Left renal pelvis (tissue), 4 donors: ENCODE data around the gene RGN. TPM values are rescaled to one million over a fixed set of nuclear protein-coding genes. Genes with fewer than 3 reads are reported as not detected.
A peak's percentile ranks its signal among the peaks of the same experiment; 100 is the strongest.
"Not testable (repeated sequence)": the region's sequence is repeated elsewhere in the genome, so short reads cannot be mapped to it uniquely, and the experiment has no call there.

Source experiments
- DNase-seq, 4 donors: peaks; one replicate each; pipeline ENCODE4 v3.0.0-alpha.2; 2013; ENCODE audit warnings: low read depth in 4 of 4, low spot score in 3 of 4
- polyA plus RNA-seq, 4 donors: library from polyadenylated mRNA; unstranded; fragments of 120-200 nt; gene quantifications; one replicate each; pipeline ENCODE4 v1.2.1, GENCODE V29; 2013; ENCODE audit not compliant: insufficient read length in 4 of 4

Gene RGN
- polyA plus RNA-seq = 10 to 100 TPM in 3 of 4 donors, 1 to 10 TPM in 1; 4.7 to 35.3 (median 29.4) TPM

DNA sequence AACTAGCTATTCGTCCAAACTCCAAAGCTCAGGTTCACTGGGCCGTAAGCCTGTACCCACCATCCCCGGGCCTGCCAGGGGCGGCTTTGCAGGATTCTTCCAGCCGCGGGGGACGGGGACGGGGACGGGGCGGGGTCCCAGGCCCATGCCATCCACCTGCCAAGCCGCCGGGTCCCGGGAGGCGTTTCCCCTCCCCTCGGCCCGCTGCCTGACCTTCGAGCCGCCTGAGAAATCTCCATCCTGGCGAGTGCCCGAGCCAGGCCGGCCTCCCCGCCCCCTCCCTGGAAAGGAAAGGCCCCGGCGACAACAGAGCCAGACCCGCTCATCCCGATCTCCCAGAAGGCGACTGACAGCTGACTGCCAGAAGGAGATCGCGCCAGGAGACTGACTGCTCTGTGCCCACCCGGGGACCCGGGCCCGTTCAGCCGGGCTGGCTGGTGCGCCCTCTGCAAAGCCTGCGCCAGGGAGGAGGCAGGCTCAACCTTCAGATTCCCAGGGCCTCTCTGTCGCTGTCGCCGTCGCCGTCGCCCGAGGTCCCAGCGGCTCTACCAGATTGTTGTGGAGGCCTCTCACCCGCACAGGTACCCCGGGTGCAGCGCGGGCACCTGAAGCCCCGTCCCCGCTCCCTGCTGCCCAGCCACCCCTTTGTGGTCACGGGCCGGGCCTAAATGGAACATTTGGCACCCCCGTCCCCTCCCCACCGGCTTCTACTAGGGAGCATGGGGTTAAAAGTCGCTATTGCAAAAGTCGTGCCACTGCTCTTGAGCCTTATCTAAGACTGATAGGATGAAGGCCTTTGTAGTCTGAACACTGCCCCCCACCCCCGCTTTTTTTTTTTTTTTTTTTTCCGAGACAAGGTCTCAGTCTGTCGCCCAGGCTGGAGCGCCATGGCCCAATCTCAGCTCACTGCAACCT lies at the start of gene RGN:
RGN (plus strand) TSS at position 315 of the 915 bp plus-strand sequence. CDS start 2,702 bp downstream, outside the sequence.
- DNase-seq = no peak

DNA sequence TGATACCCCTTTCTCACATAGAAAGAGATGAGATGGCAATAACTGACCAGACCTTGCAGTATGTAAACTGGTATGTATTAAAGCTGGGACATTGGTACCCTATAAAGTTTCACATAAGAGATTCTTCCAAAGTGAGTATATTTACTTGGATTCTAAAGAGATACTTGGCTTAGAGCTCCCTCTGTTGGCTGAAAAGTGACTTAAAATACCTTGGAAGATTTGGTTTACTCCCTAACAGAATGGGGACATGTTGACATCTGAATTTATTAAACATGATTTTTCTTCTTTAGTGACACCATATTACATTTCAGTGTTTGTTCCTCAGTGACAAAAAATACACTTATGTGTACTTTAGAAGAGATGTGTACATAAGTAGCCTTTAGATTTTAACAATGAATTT lies 47.9 kb upstream of the RGN start:
- peak; percentile 27 to 47 (median 34) for DNase-seq

DNA sequence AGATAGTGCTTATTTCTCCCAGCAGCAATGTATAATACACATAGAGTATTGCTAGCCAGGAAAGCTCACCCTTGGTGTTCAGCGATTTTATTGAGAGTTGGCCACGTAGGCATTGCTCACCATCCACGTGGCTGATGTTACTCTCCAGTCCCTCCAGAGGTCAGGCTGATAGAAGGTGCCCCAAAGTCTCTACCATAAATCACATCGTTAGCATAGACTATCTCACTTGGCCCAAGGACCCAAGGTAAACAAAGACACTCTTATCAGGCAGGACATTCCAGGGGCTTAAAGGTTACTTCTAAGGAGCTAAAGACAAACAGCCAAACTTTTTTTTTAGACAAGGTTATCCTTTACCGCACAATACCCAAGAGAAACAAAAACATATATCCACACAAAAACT lies 30.3 kb upstream of the RGN start:
- DNase-seq = no peak

DNA sequence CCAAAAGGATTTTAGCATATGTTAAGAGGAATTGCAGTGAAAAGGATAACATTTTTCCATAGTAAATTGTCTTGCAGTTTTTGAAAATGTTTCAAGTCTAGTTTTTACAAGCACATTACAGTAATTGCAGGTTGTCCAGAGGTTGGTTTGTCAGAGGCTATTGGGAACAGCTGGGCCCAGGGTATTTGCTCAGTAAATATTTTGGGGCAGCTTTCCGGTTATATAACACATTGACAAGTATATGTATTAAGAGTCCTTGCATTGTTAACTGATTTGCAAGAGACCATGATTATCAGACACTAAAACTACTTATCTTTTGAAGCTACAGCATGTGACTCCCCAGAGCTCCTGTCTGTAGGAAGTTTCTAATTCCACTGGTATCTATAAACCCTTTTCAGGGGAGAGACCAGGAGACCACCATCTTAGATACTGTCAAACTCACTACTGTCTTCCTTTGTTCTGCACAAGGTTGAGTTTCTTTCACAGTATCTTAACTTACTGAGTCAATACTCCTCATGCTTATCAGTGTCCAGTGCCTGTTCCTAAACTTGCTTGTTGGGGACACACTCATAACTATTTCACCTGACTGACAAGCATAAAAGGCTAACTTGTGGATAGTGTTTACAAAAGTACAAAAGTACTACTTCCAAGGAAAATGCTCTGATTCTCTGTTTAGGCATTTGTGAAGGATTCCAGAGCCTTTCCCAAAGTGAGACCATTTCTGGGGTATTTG lies 18.9 kb upstream of the RGN start:
- no peak for DNase-seq

DNA sequence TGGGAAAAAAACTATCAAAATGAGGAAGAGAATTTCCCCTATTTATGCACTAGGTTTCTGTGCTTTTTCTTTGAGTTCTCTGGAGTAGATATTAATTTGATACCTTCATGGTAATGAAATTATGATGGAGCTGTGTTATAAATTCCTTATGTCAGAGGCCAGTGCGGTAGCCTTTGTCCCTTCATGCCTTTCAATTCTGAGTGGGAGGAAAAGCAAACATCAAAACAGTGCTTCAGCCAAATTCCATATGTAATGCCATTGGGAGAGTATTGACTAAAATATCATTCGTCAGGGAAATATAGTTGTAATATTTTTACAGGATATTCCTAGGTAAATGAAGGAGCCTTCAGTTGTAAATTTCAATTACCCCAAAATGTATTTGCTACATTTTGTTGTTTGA lies 17.5 kb upstream of the RGN start:
- DNase-seq = no peak

DNA sequence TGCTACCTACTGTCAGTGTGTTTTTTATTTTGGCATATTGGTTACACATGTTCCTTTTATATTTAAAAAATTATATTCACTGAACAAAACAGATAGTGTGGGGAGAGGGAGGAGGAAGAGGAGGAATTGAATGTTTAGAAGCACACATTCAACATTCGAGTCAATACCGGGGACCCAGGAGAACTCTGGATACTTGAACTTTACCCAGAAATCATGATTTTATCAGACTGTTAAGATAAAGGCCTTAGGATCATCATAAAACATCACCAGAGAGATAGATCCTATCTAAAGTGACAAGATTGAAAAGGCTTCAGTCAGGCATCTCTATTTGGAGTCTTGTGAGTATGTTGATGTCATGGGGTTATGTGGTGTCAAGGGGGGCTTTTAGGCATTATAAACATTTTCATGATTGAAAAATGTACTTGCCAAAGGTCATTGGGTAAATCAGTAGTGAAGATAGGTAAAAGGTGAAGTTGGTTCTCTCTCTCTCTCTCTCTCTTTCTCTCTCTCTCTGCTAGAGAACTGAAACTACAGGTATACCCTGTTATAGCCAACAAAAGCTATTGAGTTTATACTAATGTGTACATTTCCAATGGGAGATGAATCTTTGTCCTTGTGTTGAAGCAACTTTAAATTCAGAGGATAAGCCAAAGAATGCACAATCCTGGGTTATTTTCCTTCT lies 16.9 kb upstream of the RGN start:
- no peak for DNase-seq

DNA sequence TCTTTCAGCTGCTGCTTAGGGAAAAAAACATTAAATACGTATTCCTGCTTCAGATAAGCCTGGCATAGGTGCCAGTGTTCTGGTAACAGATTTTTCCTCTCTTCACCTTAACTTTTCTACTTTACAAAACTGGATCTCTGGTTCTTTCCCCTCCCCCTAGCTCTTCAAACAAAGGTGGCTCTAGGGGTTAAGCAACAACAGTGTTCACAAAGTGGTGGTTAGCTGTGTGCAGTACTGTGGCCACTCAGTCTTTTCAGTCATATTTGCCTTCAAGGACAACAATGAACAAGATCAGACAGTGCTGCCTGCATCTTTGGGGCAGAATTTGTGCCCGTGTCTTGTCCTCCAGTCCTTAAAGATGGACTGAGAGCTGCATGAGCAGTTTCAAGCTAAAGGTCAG lies 15.1 kb upstream of the RGN start:
- DNase-seq = no peak

DNA sequence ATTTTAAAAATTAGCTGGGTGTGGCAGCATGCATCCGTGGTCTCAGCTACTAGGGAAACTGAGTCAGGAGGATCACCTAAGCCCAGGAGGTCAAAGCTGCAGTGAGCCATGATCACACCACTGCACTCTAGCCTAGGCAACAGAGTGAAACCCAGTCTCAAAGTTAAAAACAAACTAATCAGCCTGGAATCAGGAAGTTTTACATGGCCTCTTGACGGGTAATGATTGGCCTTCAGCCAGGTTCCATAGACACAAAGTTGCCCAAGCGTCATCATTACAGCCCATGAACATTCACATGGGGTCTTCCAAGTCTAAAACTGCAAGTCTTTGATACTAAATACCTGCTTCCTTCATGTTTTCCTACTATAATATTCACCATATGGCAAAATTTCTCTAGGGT lies 10.0 kb upstream of the RGN start:
- no peak for DNase-seq

DNA sequence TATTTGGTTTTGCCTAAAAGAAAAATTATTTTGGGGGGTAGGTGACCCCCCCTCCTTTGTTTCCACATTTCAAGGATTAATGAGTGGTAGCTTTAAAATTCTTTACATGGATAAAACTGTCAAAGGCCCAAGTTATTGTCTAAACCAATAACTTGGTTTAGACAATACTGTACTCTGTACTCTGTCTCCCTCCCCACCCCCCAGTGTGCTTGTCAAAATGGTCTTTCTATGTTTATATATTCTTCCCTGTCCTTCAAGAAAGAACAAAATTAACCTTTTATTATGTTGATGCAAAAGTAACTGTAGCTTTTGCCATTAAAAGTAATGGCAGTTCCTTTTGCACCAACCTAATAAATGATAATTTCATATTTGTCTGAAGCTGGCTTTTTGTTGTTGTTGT lies 9.5 kb upstream of the RGN start:
- DNase-seq = no peak

DNA sequence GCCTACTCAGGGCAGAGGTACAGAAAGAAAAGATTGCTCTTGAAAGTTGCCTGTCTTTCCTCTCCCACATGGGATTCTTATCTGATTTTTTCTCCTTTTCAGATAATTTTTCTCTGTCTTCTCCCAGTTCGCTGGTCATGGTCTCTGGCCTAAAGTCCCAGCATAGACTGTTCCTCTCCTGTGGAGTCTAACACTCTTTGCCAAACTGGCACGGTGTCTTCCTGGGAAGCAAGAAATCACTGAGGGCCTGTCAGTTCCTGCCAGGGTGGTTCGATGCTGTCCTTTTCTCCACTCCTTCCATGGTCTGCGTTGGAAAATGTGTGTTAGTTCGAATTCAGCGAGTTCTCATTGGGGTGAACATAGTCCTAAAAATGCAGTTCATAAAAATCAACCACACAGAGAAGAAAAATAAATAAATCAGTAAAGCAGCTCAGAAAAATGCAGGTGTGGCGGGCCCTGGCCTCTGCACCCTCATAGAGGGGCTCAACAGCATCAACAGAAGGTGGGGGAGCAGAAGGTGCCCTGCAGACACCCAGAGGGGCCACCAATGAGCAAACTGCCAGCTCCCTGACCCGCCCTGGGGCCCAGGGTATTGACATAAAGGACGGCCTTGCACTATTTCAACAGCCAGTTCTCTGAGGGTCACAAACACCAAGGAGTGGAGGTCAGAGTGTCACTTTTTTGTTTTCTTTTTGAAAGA lies 2.1 kb downstream of the RGN start:
- DNase-seq = no peak

DNA sequence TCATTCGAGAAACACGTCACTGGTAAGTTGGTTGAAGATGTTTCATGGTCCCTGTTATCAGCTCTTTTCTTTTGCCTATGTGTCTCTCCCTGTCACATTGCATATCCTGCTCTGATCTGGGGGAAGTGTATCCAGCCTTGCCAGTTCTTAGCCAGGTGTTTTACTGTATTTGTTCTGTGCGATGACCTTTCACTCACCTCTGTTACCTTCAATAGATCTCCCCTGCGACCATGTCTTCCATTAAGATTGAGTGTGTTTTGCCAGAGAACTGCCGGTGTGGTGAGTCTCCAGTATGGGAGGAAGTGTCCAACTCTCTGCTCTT lies 2.6 kb downstream of the RGN start:
- no peak for DNase-seq

DNA sequence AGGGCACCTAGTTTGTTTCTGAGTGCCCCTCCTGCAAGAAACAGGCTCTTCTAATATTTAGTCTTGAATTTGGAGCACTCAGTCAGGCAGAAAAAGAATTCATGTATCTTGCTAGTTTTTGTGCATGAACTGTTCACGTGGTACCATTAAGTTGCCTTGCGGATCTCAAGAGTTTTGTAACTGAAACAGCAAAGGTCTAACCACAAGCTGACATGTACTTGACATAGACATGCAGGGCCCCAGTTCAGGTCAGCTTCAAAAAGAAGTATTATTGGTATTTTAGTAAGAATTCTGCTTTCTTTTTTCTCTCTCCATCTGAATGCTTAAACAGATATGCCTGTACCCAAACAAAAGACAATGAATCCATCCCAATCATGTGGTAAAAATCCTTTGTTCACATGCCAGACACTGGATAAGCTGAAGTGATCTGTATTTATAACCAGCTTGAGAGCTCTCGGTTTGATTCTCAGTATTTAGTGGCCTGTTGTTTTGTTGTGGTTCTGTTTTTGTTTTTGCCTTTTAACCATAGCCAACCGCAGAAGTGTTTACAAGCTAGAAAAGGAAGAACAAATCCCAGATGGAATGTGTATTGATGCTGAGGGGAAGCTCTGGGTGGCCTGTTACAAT lies 13.0 kb downstream of the RGN start:
- DNase-seq = no peak

DNA sequence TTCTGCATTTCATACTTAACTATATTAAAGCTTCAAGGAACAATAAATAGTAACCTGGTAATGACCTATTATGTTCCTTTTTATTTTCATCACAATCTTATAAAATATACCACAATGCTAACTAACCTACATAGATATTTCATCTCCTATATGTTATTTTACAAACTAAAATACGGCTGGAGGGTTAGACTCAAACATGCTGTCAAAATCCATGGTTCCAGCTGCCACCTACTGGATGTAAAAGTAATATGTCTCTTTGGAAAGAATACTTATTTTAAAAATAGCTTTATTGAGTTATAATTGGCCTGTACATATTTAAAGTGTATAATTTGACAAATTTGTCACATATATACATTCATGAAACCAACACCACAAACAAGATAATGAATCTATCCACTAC lies 15.0 kb downstream of the RGN start:
- no peak for DNase-seq

DNA sequence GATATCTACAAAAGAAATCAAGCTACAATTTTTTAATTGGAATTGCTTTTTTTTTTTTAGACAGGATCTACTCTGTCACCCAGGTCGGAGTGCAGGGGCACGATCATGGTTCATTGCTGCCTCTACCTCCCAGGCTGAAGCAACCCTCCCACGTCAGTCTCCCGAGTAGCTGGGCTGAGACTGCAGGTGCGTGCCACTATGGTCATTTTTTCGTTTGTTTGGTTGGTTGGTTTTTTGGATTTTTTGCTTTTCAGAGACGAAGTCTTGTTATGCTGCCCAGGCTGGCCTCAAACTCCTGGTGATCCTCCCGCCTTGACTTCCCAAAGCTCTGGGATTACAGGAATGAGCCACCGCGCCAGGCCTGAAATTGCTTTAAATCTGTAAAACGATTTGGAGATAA lies 15.6 kb downstream of the RGN start:
- no peak for DNase-seq

DNA sequence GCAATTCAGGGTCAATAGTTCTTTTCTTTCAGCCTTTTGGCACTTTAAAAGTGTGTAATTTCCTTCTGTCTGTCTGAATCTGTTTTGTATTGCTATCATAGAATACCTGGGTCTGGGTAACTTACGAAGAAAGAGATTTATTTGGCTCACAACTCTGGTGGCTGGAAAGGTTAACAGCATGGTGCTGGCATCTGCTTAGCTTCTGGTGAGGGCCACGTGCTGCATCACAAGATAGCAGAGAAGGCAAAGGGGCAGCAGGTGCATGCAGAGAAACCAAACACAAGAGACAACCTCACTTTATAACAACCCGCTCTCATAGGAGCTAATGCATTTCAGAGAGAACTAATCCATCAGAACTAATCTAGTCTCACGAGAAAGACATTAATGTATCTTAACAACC lies 18.8 kb downstream of the RGN start:
- DNase-seq = no peak

DNA sequence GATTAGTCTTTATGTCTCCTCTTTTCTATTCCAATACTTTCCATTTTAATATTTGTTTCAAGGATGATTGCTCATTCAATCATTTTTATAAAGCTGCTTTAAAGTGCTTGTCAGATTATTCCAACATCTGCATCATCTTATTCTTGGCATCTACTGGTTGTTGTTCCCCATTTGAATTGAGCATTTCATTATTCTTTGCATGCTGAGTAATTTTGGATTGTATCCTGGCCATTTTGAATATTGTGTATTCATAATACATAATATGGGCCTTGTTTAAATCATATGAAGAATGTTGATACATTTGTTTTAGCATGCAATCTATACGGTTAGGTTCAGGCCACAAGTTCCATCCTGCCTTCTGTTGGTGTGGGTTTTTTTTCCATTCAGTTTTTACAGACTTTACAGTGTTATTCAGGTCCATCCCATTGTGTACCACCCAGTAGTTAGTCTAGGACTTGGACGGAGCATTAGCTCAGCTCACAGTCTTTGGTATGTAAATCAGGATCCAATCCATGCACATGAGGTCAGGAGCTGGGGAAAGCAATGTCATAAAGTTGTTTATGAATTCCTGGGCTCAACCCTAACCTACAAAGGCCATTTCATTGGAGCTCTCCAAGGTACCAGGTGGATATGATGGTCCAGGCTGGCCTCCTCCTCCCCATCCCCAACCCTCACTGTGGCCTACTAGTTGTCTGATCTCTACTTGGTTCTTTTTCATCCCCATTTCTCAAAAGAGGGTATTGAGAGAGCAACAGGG lies 20.3 kb downstream of the RGN start:
- DNase-seq = no peak

DNA sequence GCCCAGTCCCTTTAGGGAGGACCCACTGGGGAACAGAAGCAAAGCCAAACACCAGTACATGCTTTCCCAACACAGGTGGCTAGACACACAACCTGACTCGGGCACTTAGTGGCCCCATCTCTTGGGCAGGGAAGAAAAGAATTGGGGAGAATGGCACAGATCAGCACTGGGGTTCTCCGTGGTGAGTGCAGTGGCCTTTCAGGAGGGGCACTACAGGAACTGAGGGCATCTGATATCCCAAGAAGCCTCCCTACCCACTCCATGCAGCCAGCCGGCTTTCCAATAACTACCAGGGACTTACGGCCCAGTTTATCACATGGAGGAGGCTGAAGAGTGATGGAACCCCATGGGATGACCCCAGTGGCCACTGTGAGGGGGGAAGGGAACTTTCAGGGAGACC lies 23.0 kb downstream of the RGN start:
- DNase-seq = no peak

DNA sequence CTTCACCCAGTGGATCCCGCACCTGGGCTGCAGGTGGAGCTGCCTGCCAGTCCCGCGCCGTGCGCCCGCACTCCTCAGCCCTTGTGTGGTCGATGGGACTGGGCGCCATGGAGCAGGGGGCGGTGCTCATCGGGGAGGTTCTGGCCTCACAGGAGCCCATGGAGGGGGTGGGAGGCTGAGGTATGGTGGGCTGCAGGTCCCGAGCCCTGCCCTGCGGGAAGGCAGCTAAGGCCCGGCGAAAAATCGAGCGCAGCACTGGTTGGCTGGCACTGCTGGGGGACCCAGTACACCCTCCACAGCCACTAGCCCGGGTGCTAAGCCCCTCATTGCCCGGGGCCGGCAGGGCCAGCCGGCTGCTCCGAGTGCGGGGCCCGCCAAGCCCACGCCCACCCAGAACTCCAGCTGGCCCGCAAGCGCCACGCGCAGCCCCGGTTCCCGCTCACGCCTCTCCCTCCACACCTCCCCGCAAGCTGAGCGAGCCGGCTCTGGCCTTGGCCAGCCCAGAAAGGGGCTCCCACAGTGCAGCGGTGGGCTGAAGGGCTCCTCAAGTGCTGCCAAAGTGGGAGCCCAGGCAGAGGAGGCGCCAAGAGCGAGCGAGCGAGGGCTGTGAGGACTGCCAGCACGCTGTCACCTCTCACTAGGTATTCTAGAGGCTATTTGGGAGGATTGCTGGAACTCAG lies 32.8 kb downstream of the RGN start:
- DNase-seq = not testable (repeated sequence)

DNA sequence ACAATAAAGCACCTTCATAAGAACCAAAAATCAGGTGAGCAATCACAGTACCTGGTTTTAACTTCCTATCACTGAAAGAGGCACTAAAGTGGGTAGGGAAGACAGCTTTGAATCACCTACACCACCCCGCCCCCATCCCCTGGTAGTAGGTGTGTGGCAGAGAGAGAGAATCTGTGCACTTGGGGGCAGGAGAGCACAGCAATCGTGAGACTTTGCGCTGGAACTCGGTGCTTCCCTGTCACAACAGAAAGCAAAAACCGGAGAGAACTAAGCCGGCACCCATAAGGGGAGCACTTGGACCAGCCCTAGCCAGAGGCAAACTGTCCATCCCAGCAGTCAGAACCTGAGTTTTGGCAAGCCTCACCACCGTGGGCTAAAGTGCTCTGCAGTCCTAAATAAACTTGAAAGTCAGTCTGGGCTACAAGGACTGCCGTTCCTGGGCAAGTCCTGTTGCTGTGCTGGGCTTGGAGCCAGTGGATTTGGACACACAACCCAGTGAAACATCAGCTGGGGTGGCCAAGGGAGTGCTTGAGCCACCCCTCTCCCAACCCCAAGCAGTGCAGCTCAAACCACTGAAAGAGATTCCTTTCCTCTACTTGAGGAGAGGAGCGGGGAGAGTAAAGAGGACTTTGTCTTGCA lies 34.2 kb downstream of the RGN start:
- no peak for DNase-seq
